GM19397 (cell line): ENCODE results near the gene WDR82.
A peak's percentile ranks its signal among the peaks of the same experiment; 100 is the strongest.

ENCODE experiments used
- ATAC-seq: cut with Tn5 transposase; IDR thresholded peaks from one replicate; pipeline ENCODE4 v1.9.1; 2021; ENCODE audit warnings: mild to moderate bottlenecking, moderate library complexity; ENCODE audit not compliant: unreplicated experiment

Gene WDR82

DNA sequence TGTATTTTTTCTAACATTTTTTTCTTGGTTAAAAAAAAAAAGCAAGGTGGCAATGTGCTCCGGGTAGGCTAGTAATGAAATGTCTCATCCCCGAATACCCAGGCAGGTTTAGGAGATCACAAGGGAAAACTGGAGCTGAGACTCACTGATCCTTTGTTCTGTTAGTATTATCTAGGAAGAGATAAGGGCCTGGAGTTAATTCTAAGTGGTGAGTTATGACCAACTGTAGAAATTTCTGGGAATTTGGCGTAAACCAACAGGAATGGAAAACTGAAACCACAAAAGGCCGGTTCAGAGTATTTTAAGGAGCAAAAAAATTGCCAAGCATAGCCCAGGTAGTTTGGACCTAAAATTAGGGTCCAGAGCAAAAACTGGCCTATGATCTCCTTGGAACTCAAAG is 20.5 kb downstream of the WDR82 start:
- no peak for ATAC-seq

DNA sequence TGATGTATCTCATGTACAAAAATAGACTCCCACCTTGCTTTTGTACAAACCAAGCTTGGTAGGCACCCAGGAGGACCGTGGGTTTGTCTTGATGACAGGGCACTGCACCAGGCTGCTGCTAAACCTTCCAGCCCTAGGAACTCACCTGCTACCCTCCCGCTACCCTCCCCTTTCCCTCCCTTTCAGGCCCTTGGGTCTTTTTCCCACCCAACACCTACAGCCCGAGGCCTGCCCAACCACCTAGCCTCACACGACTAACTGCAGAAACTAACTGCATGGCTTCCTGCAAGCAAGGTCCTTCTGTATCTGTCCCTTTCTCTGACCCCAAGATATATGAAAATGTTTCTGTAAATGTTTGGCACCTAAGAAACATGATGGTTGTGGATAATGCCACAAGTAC is 21.8 kb downstream of the WDR82 start:
- ATAC-seq = no peak

GRCh38 chr3:52256159-52256558 is 22.3 kb downstream of the WDR82 start:
- ATAC-seq = no peak

DNA sequence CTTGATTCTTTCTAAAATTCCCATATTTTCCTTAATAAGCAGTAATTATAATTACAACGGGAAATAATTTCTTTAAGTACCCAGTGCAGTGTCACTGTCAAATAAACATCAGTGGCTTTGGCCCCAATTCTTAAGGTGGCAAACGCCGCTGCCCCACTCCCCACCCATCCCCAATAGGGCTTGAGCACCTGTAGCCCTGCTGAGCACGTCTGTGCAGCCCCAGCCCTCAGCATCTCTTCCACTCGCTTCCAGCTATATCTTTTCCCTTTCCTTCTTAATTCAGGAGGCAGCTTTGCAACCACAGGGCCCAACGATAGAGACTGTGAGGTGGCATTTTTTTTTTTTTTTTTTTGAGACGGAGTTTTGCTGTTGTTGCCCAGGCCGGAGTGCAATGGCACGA is 23.8 kb downstream of the WDR82 start:
- ATAC-seq = no peak

DNA sequence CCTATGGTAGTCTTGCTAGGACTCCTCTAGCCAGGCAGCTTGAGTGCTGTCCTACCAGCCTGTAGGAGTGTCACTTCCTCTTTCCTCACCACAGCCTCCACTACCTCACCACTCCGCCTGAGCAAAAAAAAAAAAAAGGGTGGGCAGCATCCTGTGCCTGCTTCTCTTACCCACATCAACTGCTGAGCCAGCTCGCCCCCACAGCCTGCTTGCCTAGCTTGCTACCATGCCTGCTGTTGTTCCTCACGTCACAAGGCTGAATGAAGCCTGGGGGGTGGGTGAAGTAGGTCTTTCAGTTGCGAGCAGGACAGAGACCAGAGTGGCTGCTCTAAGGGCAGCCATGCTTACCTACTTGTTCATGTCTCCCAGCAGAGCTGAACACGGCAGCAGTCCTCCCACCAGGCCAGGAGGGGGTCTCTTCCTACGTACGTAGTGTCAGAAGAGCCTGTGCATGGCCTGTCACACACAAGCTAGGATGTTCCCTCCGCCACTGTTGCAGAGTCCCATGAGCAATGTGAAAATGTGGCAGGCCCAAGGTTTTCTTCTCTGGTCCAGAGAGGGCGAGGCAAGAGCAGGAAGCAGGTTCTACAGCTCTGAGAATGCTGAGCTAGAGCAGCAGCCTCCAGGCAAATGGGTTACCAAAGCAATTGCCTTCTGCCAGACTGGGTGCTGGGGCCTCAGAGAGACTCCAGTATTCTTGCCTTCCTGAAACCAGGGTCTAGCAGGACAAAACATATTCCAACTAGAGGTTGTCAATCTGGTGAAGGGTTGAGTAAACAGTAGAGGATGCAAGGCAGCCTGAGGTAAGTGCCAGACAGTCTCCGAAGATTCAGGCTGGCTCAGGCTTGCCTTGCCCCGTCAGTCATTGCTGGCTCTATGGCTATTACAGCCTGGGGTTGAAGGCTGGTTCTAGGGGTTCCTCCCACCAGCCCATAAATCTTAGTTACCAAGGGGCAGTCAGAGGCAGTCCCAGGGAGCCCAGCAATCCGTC is 24.8 kb downstream of the WDR82 start:
- peak; percentile 87 for ATAC-seq

GRCh38 chr3:52250122-52250521 is 28.3 kb downstream of the WDR82 start:
- no peak for ATAC-seq

DNA sequence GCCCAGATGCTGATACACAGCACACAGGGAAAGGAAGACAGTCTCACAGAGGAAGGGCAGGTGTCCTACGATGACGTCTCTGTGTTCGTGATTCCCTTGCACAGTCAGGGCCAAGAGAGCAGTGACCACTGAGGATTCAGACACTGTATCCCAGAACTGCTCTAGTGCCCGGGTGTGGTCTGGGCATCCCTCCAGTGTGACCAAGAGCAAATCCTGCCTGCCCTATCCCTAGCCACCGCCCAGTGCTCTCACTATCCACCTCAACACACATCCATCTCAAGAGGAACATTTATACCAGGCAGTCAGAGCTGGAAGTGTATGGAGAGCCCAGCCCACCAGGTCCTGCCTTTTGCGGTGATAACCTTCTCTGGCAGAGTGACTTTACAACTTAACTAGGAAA is 28.8 kb downstream of the WDR82 start:
- no peak for ATAC-seq

DNA sequence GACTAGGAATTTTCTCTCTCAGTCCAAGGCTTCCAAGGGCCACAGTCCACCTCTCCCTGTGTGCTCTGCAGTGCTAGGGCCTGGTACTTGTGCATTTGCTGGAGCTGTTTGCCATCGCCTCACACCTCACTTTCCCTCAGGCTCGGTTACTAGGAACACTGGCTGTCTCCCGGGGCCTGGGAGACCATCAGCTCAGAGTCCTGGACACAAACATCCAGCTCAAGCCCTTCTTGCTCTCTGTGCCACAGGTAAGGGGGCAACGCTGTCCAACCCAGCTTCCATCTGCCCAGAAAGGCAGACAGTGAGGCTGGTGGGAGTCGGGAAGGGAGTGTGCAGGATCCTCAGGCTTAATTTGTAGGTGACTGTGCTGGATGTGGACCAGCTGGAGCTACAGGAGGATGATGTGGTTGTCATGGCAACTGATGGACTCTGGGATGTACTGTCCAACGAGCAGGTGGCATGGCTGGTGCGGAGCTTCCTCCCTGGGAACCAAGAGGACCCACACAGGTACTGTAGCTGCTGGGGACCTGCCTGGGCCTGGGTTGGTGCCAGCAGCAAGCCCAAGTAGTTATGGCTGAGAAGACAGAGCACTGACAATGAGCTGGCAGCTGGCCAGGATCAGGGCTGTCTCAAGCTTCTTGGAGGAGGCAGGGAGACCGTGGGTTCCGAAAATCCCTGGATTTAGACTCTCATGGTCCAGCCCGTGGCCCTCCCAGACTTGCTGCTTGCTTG is 29.5 kb downstream of the WDR82 start:
- no peak for ATAC-seq

DNA sequence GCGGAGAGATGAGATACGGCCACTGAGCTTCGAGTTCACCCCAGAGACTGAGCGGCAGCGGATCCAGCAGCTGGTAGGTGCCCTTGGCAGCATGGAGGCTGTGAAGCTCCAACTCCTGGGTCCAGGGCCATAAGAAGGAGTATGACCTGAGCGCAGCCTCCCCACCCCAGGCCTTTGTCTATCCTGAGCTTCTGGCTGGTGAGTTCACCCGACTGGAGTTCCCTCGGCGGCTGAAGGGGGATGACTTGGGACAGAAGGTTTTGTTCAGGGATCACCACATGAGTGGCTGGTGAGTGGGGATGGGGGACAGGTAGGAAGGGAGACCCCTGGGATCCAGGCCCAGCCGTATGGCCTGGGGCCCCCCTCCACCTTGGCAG is 30.3 kb downstream of the WDR82 start:
- ATAC-seq = no peak

GRCh38 chr3:52247409-52248164 is 30.9 kb downstream of the WDR82 start:
- no peak for ATAC-seq

GRCh38 chr3:52246728-52247408 is 31.6 kb downstream of the WDR82 start:
- ATAC-seq = no peak

GRCh38 chr3:52246264-52246620 is 32.2 kb downstream of the WDR82 start:
- no peak for ATAC-seq

- no peak for ATAC-seq
Observed at GRCh38 chr3:52245322-52246263, 32.9 kb downstream of the WDR82 start, which contains the start of gene PPM1M. PPM1M (plus strand) TSS chr3:52245759; CDS start chr3:52245825, 66 bp downstream.

DNA sequence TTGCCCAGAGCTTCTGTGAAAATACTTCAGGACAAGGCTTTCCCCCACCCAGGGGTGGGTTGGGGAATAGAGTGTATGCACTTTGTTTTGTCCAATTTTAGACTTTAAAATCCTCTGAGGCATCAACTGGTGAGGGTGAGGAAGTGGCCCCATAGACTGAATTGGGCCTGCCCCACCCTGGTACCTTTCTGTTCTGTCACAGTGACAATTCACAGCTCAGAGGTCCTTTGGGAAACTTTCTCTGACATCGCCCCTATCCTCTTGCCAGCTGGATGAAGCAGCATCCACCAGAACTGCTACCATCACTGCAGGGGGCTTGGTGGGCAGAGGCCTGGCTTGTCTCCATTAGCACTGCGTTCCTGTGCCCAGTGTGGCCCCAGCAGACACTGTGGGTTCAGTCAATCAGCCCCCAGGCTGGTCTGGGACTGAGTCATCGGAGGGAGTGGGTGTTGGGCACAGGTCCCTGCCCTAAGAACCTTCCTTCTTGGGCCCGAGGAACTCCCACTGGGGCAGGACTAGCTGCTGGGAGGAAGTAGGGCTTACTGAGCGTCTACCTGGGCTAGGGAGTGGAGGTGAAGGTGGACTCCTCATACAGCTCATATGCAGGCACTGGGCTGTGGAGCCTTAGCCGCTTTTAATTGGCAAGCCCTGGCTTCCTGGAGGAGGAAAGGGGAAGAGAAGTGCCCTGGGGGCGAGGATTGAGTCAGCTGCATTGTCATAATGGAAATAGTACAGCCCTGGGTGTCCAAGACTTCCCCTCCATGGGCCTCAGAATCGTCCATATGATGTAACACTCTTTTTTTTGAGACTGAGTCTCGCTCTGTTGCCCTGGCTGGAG is 34.4 kb downstream of the WDR82 start:
- no peak for ATAC-seq

DNA sequence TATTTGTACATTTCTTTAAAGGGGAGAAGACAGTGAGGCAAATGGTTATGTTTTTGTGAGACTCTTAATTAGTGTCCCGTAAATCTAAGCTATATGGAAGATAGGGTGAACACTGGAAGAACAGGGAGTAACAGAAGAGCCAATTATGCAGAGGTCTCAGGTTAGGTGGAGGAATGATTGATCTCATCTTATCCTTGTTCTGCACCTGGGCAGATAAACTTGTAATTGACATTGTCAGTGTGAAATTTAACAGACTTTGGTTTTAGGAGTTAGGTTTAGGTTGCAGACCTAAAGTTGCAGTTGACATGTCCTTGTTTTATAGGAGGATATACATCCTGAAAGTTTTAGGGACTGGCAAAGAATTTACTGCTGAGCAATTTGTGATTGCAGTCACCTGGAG is 36.4 kb downstream of the WDR82 start:
- no peak for ATAC-seq

DNA sequence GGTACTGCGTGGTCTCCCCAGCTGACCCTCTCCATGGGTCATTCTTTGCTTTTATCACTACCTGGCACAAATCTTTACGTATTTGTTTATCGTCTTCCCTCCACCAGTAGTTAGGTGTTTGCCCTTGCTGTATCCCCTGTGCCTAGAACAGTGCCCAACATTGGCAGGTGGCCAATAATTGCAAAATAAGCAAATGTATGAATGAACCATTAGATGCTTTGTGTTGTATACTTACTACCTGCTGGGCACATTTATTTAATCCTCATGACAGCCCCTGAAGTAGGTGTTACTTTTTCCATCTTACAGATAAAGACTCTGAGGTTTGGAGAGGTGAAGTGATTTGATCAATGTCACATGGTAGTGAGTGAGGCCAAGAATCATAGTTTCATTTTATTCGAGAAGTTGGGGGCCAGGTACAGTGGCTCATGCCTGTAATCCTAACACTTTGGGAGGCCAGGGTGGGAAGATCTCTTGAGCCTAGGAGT is 37.5 kb downstream of the WDR82 start:
- no peak for ATAC-seq

- no peak for ATAC-seq
Observed at GRCh38 chr3:52240059-52240885, 38.2 kb downstream of the WDR82 start.
